A549 (cell line): Measurements from ENCODE around the gene FAM78B.

Experiments
- CHD2 ChIP-seq: fragments of 150-350 bp; IDR thresholded peaks from 2 replicates; pipeline ENCODE4 v1.6.1; 2014; ENCODE audit warnings: low read length; ENCODE audit not compliant: partially characterized antibody
- EP300 ChIP-seq, 2 experiments: fragments of >200 bp; sonication (Bioruptor Twin); formaldehyde crosslinking; IDR thresholded peaks; 2 replicates in 1 of 2; 3 replicates in 1 of 2; pipeline ENCODE4 v1.6.1; 2016 to 2017
- GATA3 ChIP-seq: IDR thresholded peaks from 2 replicates; pipeline ENCODE4 v1.6.1; 2012; ENCODE audit warnings: borderline replicate concordance
- JUNB ChIP-seq: fragments of >200 bp; sonication (Bioruptor Twin); formaldehyde crosslinking; IDR thresholded peaks from 2 replicates; pipeline ENCODE4 v1.6.1; 2016
- KDM1A ChIP-seq: fragments of 200-600 bp; sonication (generic); IDR thresholded peaks from 2 replicates; pipeline ENCODE4 v1.6.1; 2016; ENCODE audit warnings: low read depth, mild to moderate bottlenecking
- MAFK ChIP-seq: fragments of 450-650 bp; IDR thresholded peaks from 2 replicates; pipeline ENCODE4 v1.6.1; 2014; ENCODE audit not compliant: partially characterized antibody
- NFE2L2 ChIP-seq: fragments of 150-350 bp; conservative IDR thresholded peaks from 2 replicates; pipeline ENCODE4 v1.6.1; 2014; ENCODE audit warnings: low read length
- NR3C1 ChIP-seq: fragments of >200 bp; sonication (Bioruptor Twin); formaldehyde crosslinking; IDR thresholded peaks from 3 replicates; pipeline ENCODE4 v1.6.1; 2017
- POLR2A ChIP-seq: IDR thresholded peaks from 2 replicates; pipeline ENCODE4 v1.6.1; 2012; ENCODE audit warnings: mild to moderate bottlenecking, low read length
- RCOR1 ChIP-seq: fragments of 150-350 bp; IDR thresholded peaks from 2 replicates; pipeline ENCODE4 v1.6.1; 2014; ENCODE audit warnings: antibody characterized with exemption, low read length, low read depth
- SMC3 ChIP-seq: fragments of >200 bp; sonication (Bioruptor Twin); formaldehyde crosslinking; IDR thresholded peaks from 3 replicates; pipeline ENCODE4 v1.6.1; 2018; ENCODE audit warnings: inconsistent platforms
- ZFP36 ChIP-seq: fragments of 450-650 bp; IDR thresholded peaks from 2 replicates; pipeline ENCODE4 v1.6.1; 2014; ENCODE audit warnings: borderline replicate concordance; ENCODE audit not compliant: partially characterized antibody
- TF ChIP-seq, protein P1 (sequence below): fragments of >200 bp; sonication (Bioruptor Twin); formaldehyde crosslinking; IDR thresholded peaks from 3 replicates; pipeline ENCODE4 v1.5.1; 2016

DNA sequence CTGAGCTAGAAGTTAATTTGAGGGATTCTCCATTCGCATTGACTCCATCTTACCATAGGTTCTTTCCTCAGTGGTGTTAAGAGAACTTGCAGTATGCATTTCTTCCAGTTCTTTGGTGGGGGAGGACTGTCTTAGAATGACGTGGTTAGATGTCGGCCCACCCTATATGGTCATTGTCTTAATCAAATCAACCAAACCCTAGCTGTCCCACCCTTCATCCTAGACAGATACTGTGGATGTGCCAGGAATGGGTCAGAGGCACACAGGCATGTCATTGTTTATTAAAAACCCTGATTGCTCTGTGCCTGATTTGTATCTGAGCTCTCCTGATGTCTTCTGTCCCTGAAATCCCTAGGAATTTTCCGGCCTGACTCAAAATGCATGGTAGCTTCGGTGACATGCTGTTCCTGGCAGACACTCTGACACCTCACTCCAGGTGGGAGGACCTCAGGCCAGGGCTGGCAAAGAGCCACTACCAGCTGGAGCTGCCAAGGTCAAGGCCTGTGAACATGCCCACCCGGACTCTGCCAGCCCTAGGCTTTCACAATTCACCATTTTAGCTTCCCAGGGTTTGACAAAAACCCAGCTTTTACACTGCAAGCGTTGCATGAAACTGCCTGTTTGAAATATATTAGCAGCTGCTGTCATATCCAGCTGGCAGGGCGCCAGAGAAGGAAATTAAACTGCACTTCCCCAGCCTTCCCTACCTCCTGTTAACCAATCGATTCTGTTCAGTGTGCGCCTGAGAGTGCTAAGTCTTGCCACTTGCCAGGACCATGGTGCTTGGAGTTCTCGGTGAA, 134.0 kb downstream of the FAM78B start:
- no peak for TF ChIP-seq NFE2L2
- no peak for TF ChIP-seq EP300 (IDR thresholded peaks at IDR 0.05)
- no peak for TF ChIP-seq ZFP36
- TF ChIP-seq RCOR1, result no peak
- no peak for TF ChIP-seq NR3C1
- TF ChIP-seq SMC3, result no peak
- TF ChIP-seq, protein P1, sequence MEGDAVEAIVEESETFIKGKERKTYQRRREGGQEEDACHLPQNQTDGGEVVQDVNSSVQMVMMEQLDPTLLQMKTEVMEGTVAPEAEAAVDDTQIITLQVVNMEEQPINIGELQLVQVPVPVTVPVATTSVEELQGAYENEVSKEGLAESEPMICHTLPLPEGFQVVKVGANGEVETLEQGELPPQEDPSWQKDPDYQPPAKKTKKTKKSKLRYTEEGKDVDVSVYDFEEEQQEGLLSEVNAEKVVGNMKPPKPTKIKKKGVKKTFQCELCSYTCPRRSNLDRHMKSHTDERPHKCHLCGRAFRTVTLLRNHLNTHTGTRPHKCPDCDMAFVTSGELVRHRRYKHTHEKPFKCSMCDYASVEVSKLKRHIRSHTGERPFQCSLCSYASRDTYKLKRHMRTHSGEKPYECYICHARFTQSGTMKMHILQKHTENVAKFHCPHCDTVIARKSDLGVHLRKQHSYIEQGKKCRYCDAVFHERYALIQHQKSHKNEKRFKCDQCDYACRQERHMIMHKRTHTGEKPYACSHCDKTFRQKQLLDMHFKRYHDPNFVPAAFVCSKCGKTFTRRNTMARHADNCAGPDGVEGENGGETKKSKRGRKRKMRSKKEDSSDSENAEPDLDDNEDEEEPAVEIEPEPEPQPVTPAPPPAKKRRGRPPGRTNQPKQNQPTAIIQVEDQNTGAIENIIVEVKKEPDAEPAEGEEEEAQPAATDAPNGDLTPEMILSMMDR, result no peak
- TF ChIP-seq GATA3, result no peak
- TF ChIP-seq POLR2A, result no peak
- no peak for TF ChIP-seq KDM1A
- no peak for TF ChIP-seq CHD2
- TF ChIP-seq MAFK, result no peak
- TF ChIP-seq JUNB, result no peak
